IMR-90 (cell line): ENCODE measurements around the gene ZBTB25.

Experiments
- ELK1 ChIP-seq: fragments of 150-350 bp; IDR thresholded peaks from 2 replicates; pipeline ENCODE4 v1.6.1; 2016; ENCODE audit warnings: low read depth, mild to moderate bottlenecking, low read length, moderate library complexity, borderline replicate concordance
- FOS ChIP-seq: fragments of 150-350 bp; IDR thresholded peaks from 2 replicates; pipeline ENCODE4 v1.6.1; 2016; ENCODE audit warnings: low read depth, low read length
- NFE2L2 ChIP-seq: fragments of 150-350 bp; IDR thresholded peaks from 2 replicates; pipeline ENCODE4 v1.6.1; 2016; ENCODE audit warnings: low read depth, mild to moderate bottlenecking, low read length
- POLR2A ChIP-seq: IDR thresholded peaks from 2 replicates; pipeline ENCODE4 v1.6.1; 2012; ENCODE audit warnings: mild to moderate bottlenecking, low read depth, low read length
- TF ChIP-seq, protein P1 (sequence below): conservative IDR thresholded peaks from 2 replicates; pipeline ENCODE4 v1.5.1; 2012; ENCODE audit warnings: mild to moderate bottlenecking, low read depth, low read length, improper control_type of control experiment

DNA sequence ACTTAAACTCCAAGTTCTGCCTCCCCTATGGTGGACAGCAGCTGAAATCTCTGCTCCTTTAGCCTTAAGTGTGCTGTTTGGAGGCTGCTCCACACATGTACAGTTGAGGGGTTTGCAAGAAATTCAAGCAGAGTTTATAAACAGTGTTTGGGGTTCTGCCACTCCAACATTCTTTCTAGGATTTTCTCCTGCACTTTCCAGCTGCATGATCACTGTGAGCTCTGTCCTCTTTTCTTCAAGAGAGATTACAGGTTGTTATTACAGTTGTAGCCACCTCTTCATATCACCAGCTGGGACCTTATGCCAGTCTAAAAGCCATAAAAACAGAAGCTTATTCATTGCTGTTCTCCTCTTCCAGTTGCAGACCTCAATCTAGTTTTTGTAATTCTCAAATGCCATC lies 8.4 kb downstream of the ZBTB25 start:
- TF ChIP-seq, protein P1, sequence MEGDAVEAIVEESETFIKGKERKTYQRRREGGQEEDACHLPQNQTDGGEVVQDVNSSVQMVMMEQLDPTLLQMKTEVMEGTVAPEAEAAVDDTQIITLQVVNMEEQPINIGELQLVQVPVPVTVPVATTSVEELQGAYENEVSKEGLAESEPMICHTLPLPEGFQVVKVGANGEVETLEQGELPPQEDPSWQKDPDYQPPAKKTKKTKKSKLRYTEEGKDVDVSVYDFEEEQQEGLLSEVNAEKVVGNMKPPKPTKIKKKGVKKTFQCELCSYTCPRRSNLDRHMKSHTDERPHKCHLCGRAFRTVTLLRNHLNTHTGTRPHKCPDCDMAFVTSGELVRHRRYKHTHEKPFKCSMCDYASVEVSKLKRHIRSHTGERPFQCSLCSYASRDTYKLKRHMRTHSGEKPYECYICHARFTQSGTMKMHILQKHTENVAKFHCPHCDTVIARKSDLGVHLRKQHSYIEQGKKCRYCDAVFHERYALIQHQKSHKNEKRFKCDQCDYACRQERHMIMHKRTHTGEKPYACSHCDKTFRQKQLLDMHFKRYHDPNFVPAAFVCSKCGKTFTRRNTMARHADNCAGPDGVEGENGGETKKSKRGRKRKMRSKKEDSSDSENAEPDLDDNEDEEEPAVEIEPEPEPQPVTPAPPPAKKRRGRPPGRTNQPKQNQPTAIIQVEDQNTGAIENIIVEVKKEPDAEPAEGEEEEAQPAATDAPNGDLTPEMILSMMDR: no peak
- TF ChIP-seq ELK1: no peak
- no peak for TF ChIP-seq NFE2L2
- TF ChIP-seq POLR2A: no peak
- TF ChIP-seq FOS: no peak
